ENCODE measurements around the gene TMX4.
"Not testable (repeated sequence)": the region's sequence is repeated elsewhere in the genome, so short reads cannot be mapped to it uniquely, and the experiment has no call there.

The TMX4 gene

DNA sequence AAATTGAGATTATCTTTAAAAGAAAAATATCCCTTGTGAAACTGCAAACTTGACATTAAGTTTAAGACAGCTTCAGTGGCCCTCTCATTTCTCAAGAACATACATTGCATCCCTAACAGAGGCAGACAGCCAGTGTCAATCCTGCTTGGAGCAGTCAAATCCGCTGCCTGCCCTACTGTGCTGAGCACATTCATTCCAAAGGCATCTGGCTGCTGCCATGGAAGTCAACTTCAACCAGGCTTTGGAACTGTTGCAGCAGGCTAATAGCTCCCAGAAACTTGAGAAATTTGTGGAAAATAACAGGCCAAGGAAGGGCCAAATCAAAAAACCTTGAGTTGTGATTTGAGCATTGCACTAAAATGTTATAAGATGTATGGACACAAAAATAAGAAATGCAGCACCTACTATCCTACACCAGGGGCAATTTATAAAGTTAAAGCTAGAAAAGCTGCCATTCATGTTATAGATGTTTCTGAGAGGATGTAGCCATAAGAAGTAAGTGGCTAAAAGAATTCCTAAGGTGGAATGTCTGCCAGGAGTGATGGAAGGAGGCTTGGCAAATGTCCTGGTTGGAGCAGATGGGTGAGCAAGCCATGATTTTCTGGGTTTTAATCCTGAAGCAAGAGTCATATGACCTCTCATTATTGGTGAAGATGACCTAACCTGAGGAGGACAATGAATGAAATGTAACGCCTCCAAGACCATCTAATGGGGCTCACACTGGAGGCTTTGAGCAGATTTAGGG lies 47.9 kb downstream of the TMX4 start:
- TF ChIP-seq, protein P1, sequence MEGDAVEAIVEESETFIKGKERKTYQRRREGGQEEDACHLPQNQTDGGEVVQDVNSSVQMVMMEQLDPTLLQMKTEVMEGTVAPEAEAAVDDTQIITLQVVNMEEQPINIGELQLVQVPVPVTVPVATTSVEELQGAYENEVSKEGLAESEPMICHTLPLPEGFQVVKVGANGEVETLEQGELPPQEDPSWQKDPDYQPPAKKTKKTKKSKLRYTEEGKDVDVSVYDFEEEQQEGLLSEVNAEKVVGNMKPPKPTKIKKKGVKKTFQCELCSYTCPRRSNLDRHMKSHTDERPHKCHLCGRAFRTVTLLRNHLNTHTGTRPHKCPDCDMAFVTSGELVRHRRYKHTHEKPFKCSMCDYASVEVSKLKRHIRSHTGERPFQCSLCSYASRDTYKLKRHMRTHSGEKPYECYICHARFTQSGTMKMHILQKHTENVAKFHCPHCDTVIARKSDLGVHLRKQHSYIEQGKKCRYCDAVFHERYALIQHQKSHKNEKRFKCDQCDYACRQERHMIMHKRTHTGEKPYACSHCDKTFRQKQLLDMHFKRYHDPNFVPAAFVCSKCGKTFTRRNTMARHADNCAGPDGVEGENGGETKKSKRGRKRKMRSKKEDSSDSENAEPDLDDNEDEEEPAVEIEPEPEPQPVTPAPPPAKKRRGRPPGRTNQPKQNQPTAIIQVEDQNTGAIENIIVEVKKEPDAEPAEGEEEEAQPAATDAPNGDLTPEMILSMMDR (IDR thresholded peaks at IDR 0.05; ENCODE audit: low read depth, low read length, poor library complexity, severe bottlenecking): no peak
- TF ChIP-seq EZH2phosphoT487 (IDR thresholded peaks at IDR 0.05; ENCODE audit: borderline replicate concordance, low read length): no peak
- no peaks in the 10 kb centered on the region for H4K20me1 ChIP-seq (ENCODE audit: control insufficient read depth, insufficient read depth, low read depth, low read length)
- no peaks in the 10 kb centered on the region for H3K4me1 ChIP-seq (ENCODE audit: control insufficient read depth, low read length)
- H3K79me2 ChIP-seq (ENCODE audit: control insufficient read depth, low read length): no peaks in the 10 kb centered on the region
- H3K27me3 ChIP-seq (ENCODE audit: control insufficient read depth, low read length): peaks cover 4% of the 10 kb centered on the region
- no peak overlapping the region for H3K27ac ChIP-seq (ENCODE audit: low read depth, low read length)
- no peaks in the 10 kb centered on the region for H3F3A ChIP-seq (ENCODE audit: control insufficient read depth, insufficient read depth)
- H3K4me3 ChIP-seq (ENCODE audit: low read length): no peak overlapping the region
- no peaks in the 10 kb centered on the region for H3K9me3 ChIP-seq (ENCODE audit: control insufficient read depth, insufficient read depth, low read length)
- no peak overlapping the region for H3K4me2 ChIP-seq (ENCODE audit: low read length)
- H3K9me2 ChIP-seq (replicated peaks; ENCODE audit: control insufficient read depth, low read length): no peaks in the 10 kb centered on the region
- H3K36me3 ChIP-seq (ENCODE audit: control insufficient read depth, low read length): no peaks in the 10 kb centered on the region

DNA sequence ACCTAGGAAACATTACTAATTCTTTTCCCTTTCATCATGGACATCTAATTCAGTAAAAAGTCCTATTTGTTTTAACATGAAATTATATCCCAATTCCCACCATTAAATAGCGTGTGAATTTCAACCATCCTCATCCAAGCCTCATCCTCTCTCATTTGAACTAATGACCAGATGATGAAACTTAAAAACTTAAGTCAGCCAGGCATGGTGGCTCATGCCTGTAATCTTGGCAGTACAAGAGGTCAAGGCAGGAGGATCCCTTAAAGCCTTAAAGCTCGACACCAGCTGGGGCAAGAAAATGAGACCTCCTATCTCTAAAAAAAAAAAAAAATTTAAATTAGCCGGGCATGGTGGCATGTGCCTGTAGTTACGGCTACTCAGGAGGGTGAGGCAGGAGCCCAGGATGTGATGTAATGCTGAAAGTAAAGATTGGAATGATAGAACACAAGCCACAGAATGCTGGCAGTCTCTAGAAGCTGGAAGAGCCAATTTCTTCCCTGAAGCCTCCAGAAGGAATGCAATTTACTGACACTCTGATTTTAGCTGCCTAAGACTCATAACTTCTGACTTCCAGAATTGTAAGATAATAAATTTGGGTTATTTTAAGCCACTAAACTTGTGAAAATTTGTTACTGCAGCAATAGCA lies 52.2 kb downstream of the TMX4 start:
- H4K20me1 ChIP-seq (ENCODE audit: control insufficient read depth, insufficient read depth, low read depth, low read length): no peaks in the 10 kb centered on the region
- no peaks in the 10 kb centered on the region for H3K9me3 ChIP-seq (ENCODE audit: control insufficient read depth, insufficient read depth, low read length)
- no peaks in the 10 kb centered on the region for H3F3A ChIP-seq (ENCODE audit: control insufficient read depth, insufficient read depth)
- no peaks in the 10 kb centered on the region for H3K9me2 ChIP-seq (replicated peaks; ENCODE audit: control insufficient read depth, low read length)
- H3K27me3 ChIP-seq (ENCODE audit: control insufficient read depth, low read length): peaks cover 4% of the 10 kb centered on the region
- H3K4me3 ChIP-seq (ENCODE audit: low read length): no peak overlapping the region
- H3K27ac ChIP-seq (ENCODE audit: low read depth, low read length): no peak overlapping the region
- no peaks in the 10 kb centered on the region for H3K79me2 ChIP-seq (ENCODE audit: control insufficient read depth, low read length)
- H3K4me2 ChIP-seq (ENCODE audit: low read length): no peak overlapping the region
- no peak for TF ChIP-seq EZH2phosphoT487 (IDR thresholded peaks at IDR 0.05; ENCODE audit: borderline replicate concordance, low read length)
- no peaks in the 10 kb centered on the region for H3K4me1 ChIP-seq (ENCODE audit: control insufficient read depth, low read length)
- no peaks in the 10 kb centered on the region for H3K36me3 ChIP-seq (ENCODE audit: control insufficient read depth, low read length)

DNA sequence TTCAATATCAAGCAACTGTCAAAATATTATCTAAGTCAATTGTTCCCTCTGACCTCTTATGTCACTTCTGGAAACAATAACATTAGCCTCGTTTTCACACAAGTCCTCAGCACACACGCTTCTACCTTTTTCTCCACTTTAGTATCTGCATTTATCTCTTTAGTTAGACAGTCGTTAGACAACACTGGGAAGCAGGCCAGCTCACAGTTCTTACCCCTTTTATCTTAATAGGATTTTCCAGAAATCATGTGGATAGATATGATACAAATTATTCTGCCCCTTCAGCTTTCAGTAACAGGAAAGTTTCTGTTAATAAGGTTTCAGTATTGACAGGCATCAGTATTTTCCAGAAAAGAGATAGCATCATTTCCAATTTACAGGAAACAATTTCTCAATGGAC lies 53.4 kb downstream of the TMX4 start:
- H3K36me3 ChIP-seq (ENCODE audit: control insufficient read depth, low read length): no peaks in the 10 kb centered on the region
- no peaks in the 10 kb centered on the region for H3K9me2 ChIP-seq (replicated peaks; ENCODE audit: control insufficient read depth, low read length)
- no peaks in the 10 kb centered on the region for H3K79me2 ChIP-seq (ENCODE audit: control insufficient read depth, low read length)
- H3K4me1 ChIP-seq (ENCODE audit: control insufficient read depth, low read length): no peaks in the 10 kb centered on the region
- H3K27me3 ChIP-seq (ENCODE audit: control insufficient read depth, low read length): no peaks in the 10 kb centered on the region; the same call in 1 of the 2 replicates
- no peak for TF ChIP-seq EZH2phosphoT487 (IDR thresholded peaks at IDR 0.05; ENCODE audit: borderline replicate concordance, low read length)
- TF ChIP-seq, protein P1 (IDR thresholded peaks at IDR 0.05; ENCODE audit: low read depth, low read length, poor library complexity, severe bottlenecking): no peak
- H3K4me2 ChIP-seq (ENCODE audit: low read length): no peak overlapping the region
- H3K9me3 ChIP-seq (ENCODE audit: control insufficient read depth, insufficient read depth, low read length): no peaks in the 10 kb centered on the region
- H3F3A ChIP-seq (ENCODE audit: control insufficient read depth, insufficient read depth): no peaks in the 10 kb centered on the region
- no peak overlapping the region for H3K27ac ChIP-seq (ENCODE audit: low read depth, low read length)
- no peaks in the 10 kb centered on the region for H4K20me1 ChIP-seq (ENCODE audit: control insufficient read depth, insufficient read depth, low read depth, low read length)
- no peak overlapping the region for H3K4me3 ChIP-seq (ENCODE audit: low read length)

DNA sequence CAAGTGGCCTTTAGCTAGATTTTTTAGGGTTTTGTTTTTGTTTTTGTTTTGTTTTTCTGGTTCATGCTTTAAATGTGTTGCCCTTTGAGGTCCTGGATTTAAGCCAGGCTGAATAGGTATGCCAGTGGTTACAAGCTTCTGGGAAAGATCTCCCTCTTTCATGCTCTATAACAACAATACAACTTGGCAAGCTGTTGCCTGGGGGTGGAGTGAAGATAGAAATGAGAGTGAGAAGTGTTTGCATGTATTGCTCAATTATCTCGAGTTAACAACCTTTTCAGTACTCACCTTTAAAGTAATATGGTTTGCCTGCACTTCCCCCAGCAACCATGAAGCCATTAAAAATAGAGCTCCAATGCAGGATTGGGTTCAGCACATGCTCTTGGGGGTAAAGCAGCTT lies 60.1 kb downstream of the TMX4 start:
- H3K4me1 ChIP-seq (ENCODE audit: control insufficient read depth, low read length): no peaks in the 10 kb centered on the region
- H3K27me3 ChIP-seq (ENCODE audit: control insufficient read depth, low read length): no peaks in the 10 kb centered on the region
- H3K36me3 ChIP-seq (ENCODE audit: control insufficient read depth, low read length): no peaks in the 10 kb centered on the region
- no peaks in the 10 kb centered on the region for H4K20me1 ChIP-seq (ENCODE audit: control insufficient read depth, insufficient read depth, low read depth, low read length)
- no peaks in the 10 kb centered on the region for H3K79me2 ChIP-seq (ENCODE audit: control insufficient read depth, low read length)
- no peaks in the 10 kb centered on the region for H3K9me2 ChIP-seq (replicated peaks; ENCODE audit: control insufficient read depth, low read length)
- no peak overlapping the region for H3K27ac ChIP-seq (ENCODE audit: low read depth, low read length)
- H3F3A ChIP-seq (ENCODE audit: control insufficient read depth, insufficient read depth): no peaks in the 10 kb centered on the region
- no peak overlapping the region for H3K4me3 ChIP-seq (ENCODE audit: low read length)
- no peaks in the 10 kb centered on the region for H3K9me3 ChIP-seq (ENCODE audit: control insufficient read depth, insufficient read depth, low read length)
- TF ChIP-seq, protein P1 (IDR thresholded peaks at IDR 0.05; ENCODE audit: low read depth, low read length, poor library complexity, severe bottlenecking): no peak
- TF ChIP-seq EZH2phosphoT487 (IDR thresholded peaks at IDR 0.05; ENCODE audit: borderline replicate concordance, low read length): no peak
- H3K4me2 ChIP-seq (ENCODE audit: low read length): no peak overlapping the region

DNA sequence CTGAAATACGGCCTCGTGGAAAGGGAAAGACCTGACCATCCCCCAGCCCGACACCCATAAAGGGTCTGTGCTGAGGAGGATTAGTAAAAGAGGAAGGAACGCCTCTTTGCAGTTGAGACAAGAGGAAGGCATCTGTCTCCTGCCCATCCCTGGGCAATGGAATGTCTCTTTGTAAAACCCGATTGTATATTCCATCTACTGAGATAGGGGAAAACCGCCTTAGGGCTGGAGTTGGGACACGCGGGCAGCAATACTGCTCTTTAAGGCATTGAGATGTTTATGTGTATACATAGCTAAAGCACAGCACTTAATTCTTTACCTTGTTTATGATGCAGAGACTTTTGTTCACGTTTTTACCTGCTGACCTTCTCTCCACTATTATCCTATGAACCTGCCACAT lies 63.0 kb downstream of the TMX4 start:
- not testable (repeated sequence) for H3K79me2 ChIP-seq (ENCODE audit: control insufficient read depth, low read length); H3K4me1 ChIP-seq (ENCODE audit: control insufficient read depth, low read length); H3K27ac ChIP-seq (ENCODE audit: low read depth, low read length); H3K4me3 ChIP-seq (ENCODE audit: low read length); H3F3A ChIP-seq (ENCODE audit: control insufficient read depth, insufficient read depth); H3K9me3 ChIP-seq (ENCODE audit: control insufficient read depth, insufficient read depth, low read length); H4K20me1 ChIP-seq (ENCODE audit: control insufficient read depth, insufficient read depth, low read depth, low read length); H3K4me2 ChIP-seq (ENCODE audit: low read length); H3K9me2 ChIP-seq (replicated peaks; ENCODE audit: control insufficient read depth, low read length); H3K27me3 ChIP-seq (ENCODE audit: control insufficient read depth, low read length); H3K36me3 ChIP-seq (ENCODE audit: control insufficient read depth, low read length)
